Loucy (cell line): ENCODE data around the gene HSPBP1.

ENCODE experiments used
- CTCF ChIP-seq: fragments of 200-600 bp; sonication (generic); conservative IDR thresholded peaks from 2 replicates; pipeline ENCODE4 v1.5.1; 2014; ENCODE audit warnings: mild to moderate bottlenecking, antibody characterized with exemption, low read length
- EZH2phosphoT487 ChIP-seq: fragments of 200-600 bp; IDR thresholded peaks from 2 replicates; pipeline ENCODE4 v1.6.1; 2018; ENCODE audit warnings: antibody characterized with exemption, mild to moderate bottlenecking, moderate library complexity, borderline replicate concordance

- TF ChIP-seq CTCF (no peak), EZH2phosphoT487 (no peak)
Observed at GRCh38 chr19:55230780-55231179, 49.1 kb downstream of the HSPBP1 start.
